Right lobe of liver (tissue), 6 donors: ENCODE measurements around the gene MPG. TPM values are rescaled to one million over a fixed set of nuclear protein-coding genes. Genes with fewer than 3 reads are reported as not detected.

Experiments
- ATAC-seq, 4 donors: fragments of 200-7000 bp; cut with Tn5 transposase; one replicate each; pipeline ENCODE4 v1.9.1; 2020; ENCODE audit warnings: mild to moderate bottlenecking in 4 of 4, moderate library complexity in 4 of 4
- DNase-seq, 3 donors: peaks; one replicate each; pipeline ENCODE4 v3.0.0-alpha.2; 2020
- H3K27ac ChIP-seq, 3 donors: fragments of 200-600 bp; one replicate each; pipeline ENCODE4 v1.8.0; 2022
- H3K27me3 ChIP-seq, 2 donors: fragments of 200-600 bp; one replicate each; pipeline ENCODE4 v1.8.0; 2022
- H3K36me3 ChIP-seq, 4 donors: fragments of 200-600 bp; sonication (generic) in 1 of 4; one replicate each; pipeline versions ENCODE4 v1.5.1 to v1.8.0; 2017 to 2022; ENCODE audit warnings: control low read depth in 1 of 4
- H3K4me1 ChIP-seq, 4 donors: fragments of 200-600 bp; sonication (generic) in 1 of 4; one replicate each; pipeline versions ENCODE4 v1.5.1 to v1.8.0; 2017 to 2022; ENCODE audit warnings: control low read depth in 1 of 4
- H3K4me3 ChIP-seq, 3 donors: fragments of 200-600 bp; one replicate each; pipeline ENCODE4 v1.8.0; 2022
- H3K9me3 ChIP-seq, 4 donors: fragments of 200-600 bp; sonication (generic) in 1 of 4; one replicate each; pipeline versions ENCODE4 v1.5.1 to v1.8.0; 2017 to 2022; ENCODE audit warnings: control low read depth in 1 of 4
- CTCF ChIP-seq, 4 donors: fragments of 200-600 bp in 3 of 4; fragments of 450-650 bp in 1 of 4; IDR thresholded peaks; one replicate each; pipeline versions ENCODE4 v1.5.1 to v1.8.0; 2016 to 2022; ENCODE audit warnings: antibody characterized with exemption in 4 of 4, mild to moderate bottlenecking in 2 of 4
- POLR2A ChIP-seq: fragments of 450-650 bp; IDR thresholded peaks from one replicate; pipeline ENCODE4 v1.6.1; 2017; ENCODE audit warnings: antibody characterized with exemption, mild to moderate bottlenecking
- WGBS: methylation state at CpG from one replicate; pipeline ENCODE4 v1.1.6; 2018; ENCODE audit warnings: low coverage, low lambda C conversion rate; ENCODE audit not compliant: insufficient coverage; ENCODE audit errors: missing lambda C conversion rate; 5-methylcytosine and 5-hydroxymethylcytosine counted together
- intact Hi-C, 2 donors: fragments of 100-400 bp; cut with DNase I; formaldehyde crosslinking; loops; one replicate each; pipeline versions ENCODE4 v1.11.2 to v1.14.1; 2022
- total RNA-seq, 6 experiments: library from RNA; depleted of rRNA in 2 of 6; stranded (reverse); fragments of >200 nt in 2 of 6; fragmentation: NEBNext Ultra II Directional in 3 of 6; extraction: Animal tissue kit (Norgen Biotek cat#: 25700) in 3 of 6; gene quantifications; one replicate each; pipeline versions ENCODE4 v1.1.0 to v1.2.4, GENCODE V29; 2016 to 2023
- donor health status: DM: no; HTN: yes; CAD: no.
- donor health status: DM: no; HTN: no; CAD: no.
- donor health status: DM: no; HTN: no; CAD: no.
- donor health status: DM: no; HTN: yes; CAD: no.
- donor health status: DM: no; HTN: yes; CAD: no.

The MPG gene
- total RNA-seq, 6 experiments from 2014 or later, result 20.7 to 76.4 (median 26.9) TPM

- Histone ChIP-seq H3K4me3 (no peak overlapping the region), H3K27ac (no peak overlapping the region), H3K36me3 (no peaks in the 10 kb centered on the region), H3K27me3 (no peaks in the 10 kb centered on the region), H3K4me1 (no peaks in the 10 kb centered on the region), H3K9me3 (no peaks in the 10 kb centered on the region)
- TF ChIP-seq CTCF (IDR thresholded peaks at IDR 0.05) (peak; percentile 95 to 98 (median 96)), POLR2A (no peak)
- no CpG with 5 or more reads among the region's 17 CpGs for WGBS
- intact Hi-C loops, result no loop called here
- ATAC-seq (peak; percentile 73 to 89 (median 87)), DNase-seq (peak; percentile 85 to 86 (median 85))
Measured at GRCh38 chr16:65745-66144, 12.3 kb upstream of the MPG start.

DNA sequence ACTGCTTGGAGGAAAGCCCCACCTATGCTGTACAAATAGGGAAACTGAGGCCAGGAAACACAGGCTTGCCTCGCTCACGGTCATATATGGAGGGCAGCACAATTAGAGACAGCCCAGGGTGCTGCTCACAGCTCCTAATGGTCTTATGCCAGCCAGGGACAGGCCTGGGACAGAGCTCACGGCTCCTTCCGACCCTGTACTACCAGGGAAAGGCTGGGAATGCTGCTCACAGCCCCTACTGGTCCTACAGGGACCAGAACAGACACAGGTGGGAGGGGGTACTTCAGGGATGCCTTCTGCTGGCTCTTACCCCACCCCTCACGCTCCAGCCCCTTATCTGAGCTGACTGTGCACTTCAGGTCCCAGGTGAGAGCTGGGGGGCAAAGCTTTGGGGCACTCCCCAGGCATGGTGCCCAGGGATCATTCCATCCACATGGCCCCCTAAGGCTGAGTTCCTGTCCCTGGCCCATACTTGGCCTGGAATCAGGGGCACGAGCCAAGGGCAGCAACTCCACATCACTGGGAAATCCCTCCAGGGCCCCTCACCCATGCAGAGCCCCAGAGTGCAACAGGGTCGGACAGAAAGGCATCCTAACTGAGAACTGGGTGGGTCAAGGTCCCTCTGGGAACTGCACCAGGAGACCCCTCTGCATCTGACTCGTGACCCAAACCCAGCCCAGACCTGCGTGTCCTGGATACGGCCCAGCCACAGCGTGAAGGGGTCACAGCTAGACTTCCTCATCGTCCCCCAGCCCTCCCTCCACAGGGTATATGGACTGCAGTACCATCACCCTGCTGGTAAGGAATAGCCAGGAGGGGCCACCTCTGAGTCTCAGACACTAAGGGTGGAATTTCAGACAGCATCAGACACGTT lies 11.5 kb upstream of the MPG start:
- Histone ChIP-seq H3K4me3 (no peak overlapping the region), H3K36me3 (no peaks in the 10 kb centered on the region), H3K4me1 (peaks cover 0 to 5% (median 0%) of the 10 kb centered on the region in 4 donors), H3K27me3 (no peaks in the 10 kb centered on the region), H3K27ac (no peak overlapping the region), H3K9me3 (no peaks in the 10 kb centered on the region)
- intact Hi-C loops, result no loop called here
- peak in 1 of 3 donors; percentile 17 for DNase-seq
- TF ChIP-seq POLR2A, result no peak
- TF ChIP-seq CTCF (IDR thresholded peaks at IDR 0.05), result no peak
- 77% methylated on average over 3 of the region's 13 CpGs for WGBS
- no peak for ATAC-seq

- H3K27ac ChIP-seq, result no peak overlapping the region
- no peak for TF ChIP-seq CTCF (IDR thresholded peaks at IDR 0.05)
- TF ChIP-seq POLR2A, result no peak
Measured at GRCh38 chr16:67183-67791, 10.7 kb upstream of the MPG start.

GRCh38 chr16:67884-68789 lies 9.9 kb upstream of the MPG start:
- peaks cover 0 to 12% (median 2%) of the 10 kb centered on the region in 4 donors for H3K4me1 ChIP-seq
- WGBS, result 80% methylated on average over 3 of the region's 27 CpGs
- ATAC-seq, result no peak
- H3K9me3 ChIP-seq, result no peaks in the 10 kb centered on the region
- no peak overlapping the region for H3K4me3 ChIP-seq
- no peak for TF ChIP-seq POLR2A
- no peak for TF ChIP-seq CTCF (IDR thresholded peaks at IDR 0.05)
- H3K36me3 ChIP-seq, result no peaks in the 10 kb centered on the region
- peak in 1 of 3 donors; percentile 17 for DNase-seq
- no peak overlapping the region for H3K27ac ChIP-seq
- intact Hi-C loops, result no loop called here
- no peaks in the 10 kb centered on the region for H3K27me3 ChIP-seq

More at GRCh38 chr16:67183-67791, 10.7 kb upstream of the MPG start:
- Histone ChIP-seq H3K36me3 (no peaks in the 10 kb centered on the region), H3K4me3 (no peak overlapping the region), H3K9me3 (no peaks in the 10 kb centered on the region), H3K4me1 (peaks cover 0 to 6% (median 0%) of the 10 kb centered on the region in 4 donors), H3K27me3 (no peaks in the 10 kb centered on the region)
- intact Hi-C loops, result no loop called here
- 65% methylated on average over 2 of the region's 10 CpGs for WGBS
- ATAC-seq (peak; percentile 2 to 46 (median 25)), DNase-seq (peak in 2 of 3 donors; percentile 50 to 57)
